HG03159 (cell line): Measurements from ENCODE around the gene GLP1R.

ENCODE experiments used
- ATAC-seq: cut with Tn5 transposase; IDR thresholded peaks from one replicate; pipeline ENCODE4 v1.9.1; 2021; ENCODE audit warnings: mild to moderate bottlenecking, moderate library complexity; ENCODE audit not compliant: unreplicated experiment

Gene GLP1R

DNA sequence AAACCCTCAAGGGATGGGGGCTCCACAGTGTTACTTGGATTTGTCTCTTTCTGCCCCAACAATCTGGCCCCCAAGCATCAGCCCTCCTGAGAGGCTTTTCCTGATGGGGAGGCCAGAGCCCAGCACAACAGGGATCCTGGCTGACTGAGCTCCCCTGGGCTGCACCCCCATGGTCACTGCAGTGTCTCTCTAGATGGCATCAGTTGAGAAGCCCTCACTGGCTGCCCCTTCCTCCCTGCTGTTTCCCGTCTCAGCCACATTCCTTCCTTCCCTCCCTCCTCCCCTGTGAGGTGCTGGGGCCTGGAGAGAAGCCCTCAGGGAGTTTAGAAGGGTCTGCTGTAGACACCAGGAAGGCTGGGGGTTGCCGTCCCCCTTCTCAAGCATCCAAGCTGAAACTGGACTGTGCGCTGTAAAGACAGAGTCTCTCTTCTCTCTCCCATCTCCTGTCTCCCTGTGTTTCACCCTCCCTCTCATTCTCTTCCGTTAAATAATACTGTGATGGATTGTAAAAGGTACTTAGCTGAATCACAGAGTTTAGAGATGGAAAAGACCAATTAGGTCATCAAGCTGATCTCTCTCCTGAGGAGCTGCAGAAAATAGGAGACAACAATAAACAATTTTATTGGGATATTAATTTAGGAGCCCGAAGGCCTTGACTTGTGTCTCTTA is 36.7 kb downstream of the GLP1R start:
- ATAC-seq, result no peak

DNA sequence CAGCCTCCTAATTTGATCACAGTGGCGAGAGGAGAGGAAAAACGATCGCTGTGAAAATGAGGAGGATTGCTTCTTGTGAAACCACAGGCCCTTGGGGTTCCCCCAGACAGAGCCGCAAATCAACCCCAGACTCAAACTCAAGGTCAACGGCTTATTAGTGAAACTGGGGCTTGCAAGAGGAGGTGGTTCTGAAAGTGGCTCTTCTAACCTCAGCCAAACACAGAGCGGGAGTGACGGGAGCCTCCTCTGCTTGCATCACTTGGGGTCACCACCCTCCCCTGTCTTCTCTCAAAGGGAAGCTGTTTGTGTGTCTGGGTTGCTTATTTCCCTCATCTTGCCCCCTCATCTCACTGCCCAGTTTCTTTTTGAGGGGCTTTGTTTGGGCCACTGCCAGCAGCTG is 37.7 kb downstream of the GLP1R start:
- ATAC-seq, result peak; percentile 76

DNA sequence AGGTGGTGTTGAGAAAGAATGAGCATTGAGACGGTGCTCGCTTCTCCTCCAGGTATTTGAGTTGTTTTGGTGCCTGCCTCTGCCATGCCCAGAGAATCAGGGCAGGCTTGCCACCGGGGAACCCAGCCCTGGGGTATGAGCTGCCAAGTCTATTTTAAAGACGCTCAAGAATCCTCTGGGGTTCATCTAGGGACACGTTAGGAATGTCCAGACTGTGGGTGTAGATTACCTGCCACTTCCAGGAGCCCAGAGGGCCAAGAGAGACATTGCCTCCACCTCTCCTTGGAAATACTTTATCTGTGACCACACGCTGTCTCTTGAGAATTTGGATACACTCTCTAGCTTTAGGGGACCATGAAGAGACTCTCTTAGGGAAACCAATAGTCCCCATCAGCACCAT is 38.1 kb downstream of the GLP1R start:
- ATAC-seq, result no peak

DNA sequence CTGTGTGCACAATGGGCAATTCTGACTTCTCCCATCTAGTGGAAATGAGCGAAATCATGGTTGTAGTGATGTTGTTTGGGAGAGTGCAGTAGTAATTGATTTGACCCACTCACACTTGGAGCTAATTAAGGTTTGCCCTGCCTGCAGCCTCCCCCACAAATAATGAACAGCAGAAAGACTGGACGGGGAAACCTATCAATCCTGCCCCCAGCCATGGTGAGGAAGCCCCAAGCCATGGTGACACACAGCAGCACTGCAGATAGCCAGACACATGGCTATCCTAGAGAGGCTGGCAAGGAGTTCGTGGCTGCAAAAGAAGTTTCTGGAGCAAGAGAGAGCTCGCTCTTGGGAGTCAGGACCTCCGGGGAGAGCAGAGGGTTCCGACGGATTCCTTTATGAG is 38.6 kb downstream of the GLP1R start:
- ATAC-seq, result no peak

DNA sequence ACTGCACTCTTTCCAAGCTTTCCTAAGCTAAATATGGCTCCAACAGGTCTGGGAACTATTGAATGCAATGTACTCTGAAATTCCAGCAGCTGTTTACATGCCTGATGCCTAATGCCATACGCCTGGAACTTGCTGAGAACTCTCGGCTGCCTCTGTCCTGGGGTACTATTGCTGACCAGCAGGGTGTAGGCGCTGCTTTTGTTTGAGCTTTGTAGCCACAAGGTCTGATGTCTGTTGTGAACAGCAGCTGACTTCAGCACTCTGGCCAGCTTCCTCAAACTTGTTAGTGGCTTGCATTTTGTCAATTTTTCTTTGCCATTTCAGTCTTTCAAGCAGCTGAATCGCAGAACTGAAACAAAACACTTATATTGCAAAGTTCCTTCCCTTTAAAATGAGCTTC is 39.8 kb downstream of the GLP1R start:
- no peak for ATAC-seq

DNA sequence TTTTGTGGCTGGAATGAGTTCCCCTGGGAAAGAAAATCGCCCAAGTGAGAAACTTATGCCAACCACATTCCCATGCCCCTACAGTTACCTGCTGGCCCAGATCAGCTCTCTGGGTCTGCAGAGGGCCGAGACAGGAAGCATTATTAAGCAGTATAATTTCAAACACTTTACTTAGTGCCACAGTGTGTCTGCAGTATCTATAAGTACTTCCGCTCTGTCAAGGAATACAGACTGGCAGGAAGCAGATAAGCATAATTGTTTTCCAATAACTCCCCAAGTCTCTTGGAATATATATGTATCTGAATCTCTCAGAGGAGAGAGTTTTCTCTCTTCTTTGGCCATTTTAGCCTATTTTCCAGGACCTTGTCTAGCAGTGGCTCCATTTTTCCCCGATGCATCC is 41.5 kb downstream of the GLP1R start:
- ATAC-seq, result no peak

DNA sequence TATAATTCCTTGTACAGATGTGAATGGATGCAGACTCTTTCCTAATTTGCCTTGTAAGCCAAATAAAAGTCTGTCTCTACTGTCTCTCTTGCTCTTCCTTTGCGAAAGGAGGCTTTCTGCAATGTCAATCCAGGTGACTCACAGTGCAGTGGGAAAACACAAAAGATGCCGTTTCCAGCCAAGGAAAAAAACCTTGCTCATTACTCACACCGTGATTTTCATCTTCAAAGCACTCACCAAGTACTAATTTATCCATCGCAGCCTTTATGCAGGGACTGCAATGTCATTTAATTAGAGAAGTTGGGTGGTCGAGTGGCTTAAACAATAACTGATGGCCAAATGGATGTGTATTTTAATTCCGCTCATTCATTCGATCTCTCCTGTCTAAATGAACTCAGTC is 42.6 kb downstream of the GLP1R start:
- no peak for ATAC-seq

DNA sequence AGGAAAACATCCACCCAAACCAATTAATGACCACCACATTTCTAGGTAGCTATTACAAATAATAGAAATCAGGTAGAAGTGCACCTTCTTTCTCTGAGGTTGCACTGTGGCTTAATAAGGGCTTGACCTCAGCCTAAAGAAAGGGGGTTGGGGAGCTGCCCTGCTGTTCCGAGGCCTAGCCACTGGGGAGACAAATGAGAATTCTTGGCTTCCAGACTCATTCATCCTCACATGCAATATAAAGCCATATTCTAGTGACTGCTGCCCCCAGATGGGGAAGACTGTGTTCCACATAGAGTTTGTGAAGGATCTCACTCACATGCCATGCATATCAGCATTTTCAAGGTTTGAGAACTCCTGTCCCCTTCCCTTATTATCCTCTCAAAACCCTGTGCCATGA is 43.5 kb downstream of the GLP1R start:
- no peak for ATAC-seq

DNA sequence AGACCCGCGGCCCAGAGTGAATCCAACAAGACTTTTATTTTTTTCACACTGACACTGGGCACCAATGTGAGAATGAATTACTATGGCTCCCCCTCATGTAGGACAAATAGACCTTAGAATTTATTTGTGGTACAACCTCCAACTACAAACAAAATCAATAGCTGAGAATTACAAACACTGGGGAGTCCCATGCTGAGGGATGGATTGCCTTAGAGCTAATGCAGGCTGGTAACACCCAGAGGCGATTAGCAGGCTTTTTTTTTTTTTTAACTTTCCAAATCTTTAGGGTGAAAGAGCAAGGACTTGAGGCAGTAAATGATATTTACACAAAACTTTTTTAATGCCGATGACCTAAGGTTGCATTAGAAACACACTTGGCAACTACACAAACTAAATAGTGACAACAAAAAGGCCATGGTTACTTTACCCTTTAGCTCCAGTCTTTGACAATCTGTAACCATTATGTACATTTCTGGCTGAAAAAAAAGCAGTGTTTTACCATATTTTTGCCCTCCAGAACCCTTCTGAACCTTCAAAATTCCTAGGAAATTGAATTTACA is 44.6 kb downstream of the GLP1R start:
- ATAC-seq, result no peak

DNA sequence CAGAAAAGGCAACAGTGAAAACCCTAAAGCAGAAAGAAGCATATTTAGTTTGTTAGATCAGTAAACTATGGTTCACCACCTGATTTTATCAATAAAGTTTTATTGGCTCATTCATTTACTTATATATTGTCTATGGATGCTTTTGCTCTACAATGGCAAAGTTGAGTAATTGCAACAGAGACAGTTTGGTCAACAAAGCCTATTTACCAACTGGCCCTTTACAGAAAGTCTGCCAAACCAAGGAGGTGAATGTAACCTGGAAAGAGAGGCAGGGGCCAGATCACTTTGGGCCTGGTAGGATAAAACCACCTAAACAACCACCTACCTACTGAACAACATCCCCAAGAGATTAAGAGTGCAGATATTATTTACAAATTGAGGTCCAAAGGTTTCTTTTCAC is 47.0 kb downstream of the GLP1R start:
- ATAC-seq, result no peak

DNA sequence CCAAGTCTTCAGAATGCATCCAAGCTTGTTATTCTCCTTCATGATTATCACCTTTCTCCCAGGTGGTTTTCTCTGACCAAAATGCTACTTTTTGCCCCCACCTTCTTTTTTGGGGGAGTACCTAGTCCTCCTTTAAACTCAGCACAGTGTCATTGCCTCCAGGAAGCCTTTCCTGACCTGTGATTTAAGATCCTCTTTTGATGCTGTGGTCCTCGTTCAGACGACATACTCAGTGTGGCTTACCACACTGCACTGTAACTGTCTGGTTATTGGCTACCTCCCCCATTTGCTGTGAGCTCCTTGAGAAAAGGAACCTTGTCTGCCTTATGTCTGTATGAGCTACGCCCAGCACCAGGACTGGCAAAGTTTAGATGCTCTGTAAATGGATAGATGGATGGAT is 51.8 kb downstream of the GLP1R start:
- no peak for ATAC-seq

DNA sequence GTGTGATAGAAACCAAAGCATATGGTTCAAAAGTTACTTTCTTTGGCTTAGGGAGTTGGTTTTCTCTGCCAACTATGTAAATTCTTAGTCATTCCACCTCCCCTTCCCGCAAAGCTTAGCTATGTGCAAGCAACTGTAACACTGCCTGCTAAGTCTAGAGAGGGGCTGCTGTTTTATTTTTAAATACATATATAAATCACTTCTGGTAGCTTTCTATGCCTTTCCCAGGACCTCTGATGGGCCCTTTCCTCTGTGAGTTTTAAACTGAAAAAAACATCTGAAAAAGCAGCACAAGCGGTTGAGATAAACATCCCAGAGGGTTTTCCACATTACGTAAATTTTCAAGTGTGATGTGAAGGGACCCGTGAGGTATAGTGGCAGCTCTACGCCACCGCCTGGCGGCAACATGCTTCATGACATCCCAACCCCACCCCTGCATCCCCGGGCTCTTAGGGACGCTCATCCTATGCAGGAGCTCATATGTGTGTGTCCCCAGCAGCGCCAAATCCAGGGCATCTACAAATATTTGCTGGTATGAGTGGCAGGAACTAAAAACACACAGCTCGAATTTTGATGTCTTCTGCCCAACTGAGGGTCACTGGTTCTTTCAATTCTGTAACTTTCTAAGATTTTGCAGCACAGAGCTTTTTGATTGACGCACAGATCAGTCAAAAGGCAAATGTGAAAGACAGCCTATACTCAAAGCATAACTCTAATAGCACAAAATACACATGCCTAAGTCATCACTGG is 53.7 kb downstream of the GLP1R start:
- peak; percentile 30 for ATAC-seq

DNA sequence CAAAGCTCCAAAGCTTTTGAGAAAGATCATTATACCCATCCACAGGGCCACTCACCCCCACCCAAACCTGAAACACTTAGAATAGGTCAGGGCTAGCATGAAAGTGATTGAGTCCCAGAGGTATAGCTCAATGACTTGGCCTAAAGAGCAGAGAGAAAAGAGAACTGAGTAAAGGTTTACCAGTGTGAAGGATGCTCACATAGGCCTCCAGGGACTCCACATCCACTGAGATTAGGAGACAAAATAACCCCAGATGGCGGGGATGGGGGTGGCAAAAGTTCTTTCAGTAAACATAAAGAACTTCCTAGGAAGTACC is 54.2 kb downstream of the GLP1R start:
- peak; percentile 65 for ATAC-seq

DNA sequence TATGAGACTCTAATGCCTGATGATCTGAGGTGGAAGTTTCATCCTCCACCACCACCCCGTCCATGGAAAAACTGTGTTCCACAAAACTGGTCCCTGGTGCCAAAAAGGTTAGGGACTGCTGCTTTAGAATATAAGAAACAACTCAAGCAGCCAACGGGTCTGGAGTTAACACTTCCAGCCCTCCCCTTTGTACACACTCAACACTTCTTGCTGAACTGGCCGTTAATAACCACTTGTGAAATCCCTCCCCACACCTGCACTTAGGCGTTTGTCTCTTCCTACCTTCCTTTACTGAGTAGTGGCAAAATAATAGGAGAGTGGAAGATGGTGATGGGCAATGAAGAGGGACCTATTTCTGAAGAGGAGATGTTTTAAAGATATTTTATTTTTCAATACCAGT is 55.9 kb downstream of the GLP1R start:
- no peak for ATAC-seq

DNA sequence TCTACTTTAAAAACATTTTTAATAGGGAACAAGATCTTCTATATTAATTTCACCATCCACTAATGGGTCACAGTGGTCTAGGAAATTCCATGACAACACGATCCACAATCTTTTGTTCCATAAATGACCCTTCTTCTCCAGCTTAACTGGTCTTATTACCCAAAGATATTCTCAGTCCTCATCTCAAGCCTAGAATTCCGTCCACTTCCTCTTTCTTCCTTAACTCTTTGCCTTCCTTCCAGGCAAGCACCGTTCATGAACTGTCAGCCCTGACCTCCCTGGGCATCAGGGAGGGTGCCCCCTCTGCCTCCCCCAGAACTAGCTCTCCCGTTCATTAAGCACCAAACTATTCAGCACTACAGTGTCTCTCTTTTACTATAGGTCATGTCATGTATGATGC is 58.5 kb downstream of the GLP1R start:
- ATAC-seq, result no peak

DNA sequence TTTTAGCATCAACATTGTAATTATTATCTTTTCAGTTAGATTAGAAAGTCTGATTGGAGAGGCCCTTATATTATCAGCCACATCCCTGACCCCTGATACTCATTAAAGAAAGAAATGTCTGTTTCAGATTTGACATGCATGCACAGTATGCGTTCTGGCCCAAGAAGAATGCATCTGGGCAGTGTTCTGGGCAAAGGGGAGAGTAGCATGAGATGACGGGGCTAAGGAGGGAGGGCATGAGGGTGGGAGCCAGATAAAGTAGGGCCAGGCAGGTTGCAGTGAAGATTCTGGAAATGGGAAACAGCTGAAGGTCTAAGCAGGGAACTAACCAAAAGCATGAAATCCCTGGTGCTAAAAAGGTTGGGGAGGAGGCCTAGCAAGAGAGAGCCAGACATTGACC is 59.1 kb downstream of the GLP1R start:
- no peak for ATAC-seq

DNA sequence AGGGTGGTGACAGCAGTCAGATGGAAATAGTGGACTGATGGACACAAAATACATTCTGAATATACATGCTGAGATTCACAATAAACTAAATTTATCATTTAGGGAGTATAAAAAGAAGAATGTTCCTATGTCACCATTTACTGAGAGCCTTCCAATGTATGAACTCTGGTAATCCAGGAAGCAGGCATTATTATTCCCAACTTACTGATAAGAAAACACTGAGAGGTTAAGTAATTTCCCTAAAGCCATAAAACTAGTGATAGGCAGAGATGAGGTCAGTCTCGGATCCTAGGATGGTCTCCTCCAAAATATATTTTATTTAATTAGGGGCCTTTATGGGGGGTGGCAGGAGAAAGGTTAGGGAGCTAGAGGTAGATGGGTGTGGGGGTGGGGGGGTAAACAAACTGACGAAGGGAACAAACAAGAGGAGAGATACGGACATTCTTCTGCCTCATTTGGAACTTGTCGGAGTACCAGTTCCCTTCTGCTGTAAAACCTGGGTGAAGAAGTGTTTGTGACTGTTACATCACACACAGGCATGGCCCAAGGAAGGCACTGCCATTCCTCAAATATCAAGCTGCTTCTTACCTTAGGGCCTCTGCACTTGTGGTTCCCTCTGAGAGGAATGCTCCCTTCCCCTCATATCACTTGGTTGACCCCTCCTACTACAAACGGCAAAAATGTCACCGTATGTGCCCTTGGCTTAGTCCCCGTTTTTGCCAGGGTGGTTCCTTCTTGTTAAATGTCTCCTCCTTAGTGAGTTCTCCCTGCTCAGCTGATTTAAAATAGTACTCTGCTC is 59.7 kb downstream of the GLP1R start:
- ATAC-seq, result no peak

DNA sequence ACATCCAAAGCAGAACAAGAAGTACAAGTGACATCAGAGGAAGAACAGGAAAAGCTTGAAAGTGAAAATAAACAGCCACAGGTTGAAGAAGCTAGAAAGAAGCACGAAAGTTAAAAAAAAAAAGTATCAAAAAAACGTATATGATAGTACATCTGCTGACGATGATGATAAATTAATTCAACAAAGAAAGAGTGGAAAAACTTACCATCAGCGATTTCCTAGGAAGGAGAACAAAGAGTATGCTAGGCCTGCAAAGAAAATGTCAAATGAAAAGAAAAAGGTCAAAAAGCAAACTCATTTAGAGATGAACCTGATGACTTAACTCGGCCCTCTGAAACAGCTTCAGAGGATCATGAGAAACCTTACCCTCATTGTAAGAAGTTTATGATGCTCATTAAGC is 62.7 kb downstream of the GLP1R start:
- no peak for ATAC-seq

DNA sequence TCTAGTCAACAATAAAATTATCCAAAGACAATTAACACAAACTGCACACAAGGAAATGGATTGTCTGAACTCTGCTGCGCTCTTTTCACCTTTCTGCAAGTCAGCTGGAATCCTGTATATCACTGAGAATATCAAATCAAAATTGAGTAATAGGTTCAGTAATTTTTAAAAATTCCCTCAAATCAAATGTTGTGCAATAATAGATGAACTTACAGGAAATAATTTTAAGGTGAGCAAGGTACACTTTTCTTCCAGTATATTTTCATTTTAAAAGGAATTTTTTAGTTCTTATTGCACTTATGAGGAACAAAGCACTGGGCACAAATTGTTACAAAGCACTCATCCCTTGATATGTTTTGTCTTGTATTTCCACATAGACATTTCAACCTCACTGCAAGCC is 65.2 kb downstream of the GLP1R start:
- ATAC-seq, result no peak

DNA sequence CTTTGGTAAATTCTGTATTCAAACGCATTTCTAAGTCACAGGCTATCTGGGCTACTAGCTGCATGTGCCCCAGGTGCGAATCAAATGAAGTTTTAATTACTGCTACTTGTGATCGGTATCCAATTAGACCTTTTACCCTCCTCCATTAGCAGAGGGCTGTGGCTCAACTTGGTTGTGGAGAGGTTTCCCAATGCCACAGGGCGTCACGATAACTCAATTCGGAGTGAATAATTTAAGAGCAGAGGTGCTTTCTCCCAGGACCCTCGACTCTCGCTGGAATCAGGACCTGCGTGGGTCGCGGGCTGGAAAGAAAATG is 65.8 kb downstream of the GLP1R start:
- peak; percentile 3 for ATAC-seq

DNA sequence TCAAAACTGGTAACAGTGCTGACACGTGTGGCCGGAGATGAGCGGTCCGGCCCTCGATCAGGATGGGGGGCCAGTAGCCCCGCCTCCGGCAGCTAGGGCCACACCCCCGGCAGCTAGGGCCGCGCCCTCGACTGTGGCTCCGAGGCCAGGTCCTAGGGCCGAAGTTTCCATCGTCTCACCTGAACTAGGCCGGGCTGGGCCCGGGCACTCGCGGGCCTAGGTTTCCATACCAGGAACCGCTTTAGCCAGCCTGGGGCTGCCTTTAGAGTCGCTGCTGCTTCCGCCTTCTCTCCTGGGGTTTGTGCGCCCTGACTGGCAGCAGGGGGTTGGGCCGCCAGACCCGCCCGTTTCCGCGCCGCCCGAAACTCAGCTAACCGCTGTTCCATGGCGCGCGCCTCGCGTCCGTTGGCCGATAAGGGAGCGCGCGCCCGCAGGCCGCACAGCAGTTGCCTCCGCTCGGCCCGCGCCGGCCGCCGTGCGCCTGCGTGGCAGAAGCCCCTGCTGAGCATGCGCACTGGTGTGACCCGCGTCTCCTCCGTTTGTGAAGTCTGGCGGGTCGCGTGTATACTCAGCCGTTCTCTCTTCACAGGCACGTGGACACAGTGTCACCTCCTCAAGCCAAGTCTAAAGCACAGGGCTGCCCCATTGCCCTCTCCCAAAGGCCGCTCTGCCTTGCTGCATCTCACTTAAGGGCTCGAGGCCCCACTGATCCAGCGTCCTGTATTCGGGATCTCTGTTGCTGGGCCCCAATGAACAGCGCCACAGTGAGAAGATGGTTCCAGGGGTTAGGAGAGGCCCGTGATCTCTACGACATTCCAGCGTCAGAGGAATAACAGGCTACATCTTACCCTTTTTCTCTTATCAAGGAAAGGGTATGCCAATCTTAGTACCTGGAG is 66.4 kb downstream of the GLP1R start, which contains the start of gene SAYSD1:
Gene SAYSD1 (minus strand): TSS at position 483 of the 896 bp plus-strand sequence. CDS start 97 bp downstream, at position 386.
- peak; percentile 89 for ATAC-seq
